HepG2 (cell line): Measurements from ENCODE around the gene PARN. TPM values are rescaled to one million over a fixed set of nuclear protein-coding genes. Genes with fewer than 3 reads are reported as not detected.

Source experiments
- ATAC-seq: fragments of 200-7000 bp; cut with Tn5 transposase; 3 replicates; pipeline ENCODE4 v1.9.1; 2020; ENCODE audit warnings: mild to moderate bottlenecking, moderate library complexity
- BruUV-seq: library from RNA; stranded (reverse); fragments of 400-500 nt; replicated peaks from 2 replicates; lab custom pipeline; 2021; lab: Mats Ljungman, UMichigan
- CTCF ChIA-PET: fragments of 300-600 bp; formaldehyde crosslinking; extraction: SDS; loops from one replicate; lab custom pipeline; 2021; ENCODE audit warnings: low total read pairs, inconsistent platforms, low intra/inter-chr PET ratio; lab: Yijun Ruan, JAX
- POLR2A ChIA-PET: fragments of 350-600 bp; sonication (Branson Sonifier 250); formaldehyde crosslinking; loops from one replicate; lab custom pipeline; 2020; ENCODE audit warnings: antibody characterized with exemption, inconsistent platforms; lab: Yijun Ruan, JAX
- DNase-seq: peaks from one replicate; pipeline ENCODE4 v3.0.0-alpha.2; 2015; ENCODE audit warnings: low spot score
- FAIRE-seq: peaks from 3 replicates; lab custom pipeline; 2011; peaks lifted over from hg19 to GRCh38; lab: Jason Lieb, UNC
- H2AFZ ChIP-seq: one replicate; pipeline ENCODE4 v1.6.1; 2011; ENCODE audit warnings: low read length, inconsistent platforms
- H3K27ac ChIP-seq: fragments of 300-600 bp; 3 replicates; pipeline ENCODE4 v1.8.0; 2011; ENCODE audit warnings: mixed run types, mild to moderate bottlenecking, mixed read lengths, low read length, inconsistent platforms; ENCODE audit not compliant: insufficient read depth; ENCODE audit errors: extremely low read length
- H3K27me3 ChIP-seq, 2 experiments: fragments of 200-600 bp in 1 of 2; 2 replicates in 1 of 2; 3 replicates in 1 of 2; pipeline versions ENCODE4 v1.6.0 to v1.8.0; 2011; ENCODE audit warnings: low read length in 2 of 2, mild to moderate bottlenecking in 2 of 2, moderate library complexity in 2 of 2, inconsistent platforms in 1 of 2; ENCODE audit not compliant: insufficient read depth in 2 of 2, control insufficient read depth in 1 of 2
- H3K36me3 ChIP-seq, 2 experiments: fragments of 200-600 bp in 1 of 2; replicated peaks in 1 of 2; 2 replicates in 1 of 2; 3 replicates in 1 of 2; pipeline versions ENCODE4 v1.5.1 to v1.8.0; 2011; ENCODE audit warnings: low read length in 2 of 2, inconsistent platforms in 1 of 2; ENCODE audit not compliant: insufficient read depth in 2 of 2, control insufficient read depth in 1 of 2
- H3K4me1 ChIP-seq: 2 replicates; pipeline ENCODE4 v1.5.1; 2012; ENCODE audit warnings: low read length, inconsistent platforms; ENCODE audit not compliant: insufficient read depth
- H3K4me2 ChIP-seq: 2 replicates; pipeline ENCODE4 v1.6.0; 2011; ENCODE audit warnings: low read depth, low read length, inconsistent platforms
- H3K4me3 ChIP-seq, 3 experiments: fragments of 200-600 bp in 1 of 3; sonication (generic), shearing (Covaris generic) in 1 of 3; replicated peaks in 1 of 3; 2 replicates each; pipeline ENCODE4 v1.5.1; 2011 to 2016; ENCODE audit warnings: low read length in 3 of 3, inconsistent platforms in 2 of 3, low read depth in 2 of 3, mild to moderate bottlenecking in 2 of 3, control low read depth in 1 of 3, mixed read lengths in 1 of 3; ENCODE audit not compliant: insufficient read depth in 1 of 3
- H3K79me2 ChIP-seq: one replicate; pipeline ENCODE4 v1.6.1; 2011; ENCODE audit warnings: low read length, inconsistent platforms; ENCODE audit not compliant: insufficient read depth
- H3K9ac ChIP-seq: 2 replicates; pipeline ENCODE4 v1.6.0; 2011; ENCODE audit warnings: mild to moderate bottlenecking, low read depth, low read length, inconsistent platforms; ENCODE audit not compliant: insufficient read depth
- H3K9me3 ChIP-seq: 2 replicates; pipeline ENCODE4 v1.5.1; 2012; ENCODE audit warnings: mild to moderate bottlenecking, low read length
- H4K20me1 ChIP-seq: 2 replicates; pipeline ENCODE4 v1.6.0; 2011; ENCODE audit warnings: inconsistent platforms, mild to moderate bottlenecking, low read length, moderate library complexity; ENCODE audit not compliant: insufficient read depth
- AKAP8 ChIP-seq: sonication (generic); formaldehyde crosslinking; IDR thresholded peaks from 2 replicates; pipeline ENCODE4 v1.5.1; 2020; ENCODE audit warnings: mild to moderate bottlenecking, missing genetic modification reagents
- GRHL1 ChIP-seq: sonication (generic); formaldehyde crosslinking; conservative IDR thresholded peaks from 2 replicates; pipeline ENCODE4 v1.8.0; 2022; ENCODE audit warnings: missing genetic modification reagents
- LCORL ChIP-seq, 2 experiments: fragments of 450-650 bp in 1 of 2; sonication (generic) in 1 of 2; formaldehyde crosslinking in 1 of 2; IDR thresholded peaks; 2 replicates each; pipeline versions ENCODE4 v1.5.0 to v1.6.1; 2017 to 2020; ENCODE audit warnings: antibody characterized with exemption in 1 of 2, missing genetic modification reagents in 1 of 2
- MAFF ChIP-seq: IDR thresholded peaks from 2 replicates; pipeline ENCODE4 v1.6.1; 2011; ENCODE audit warnings: low read depth, low read length, improper control_type of control experiment
- MEIS2 ChIP-seq: sonication (generic); formaldehyde crosslinking; IDR thresholded peaks from 2 replicates; pipeline ENCODE4 v1.9.0; 2021; ENCODE audit warnings: mild to moderate bottlenecking, missing genetic modification reagents
- NAIF1 ChIP-seq: sonication (generic); formaldehyde crosslinking; IDR thresholded peaks from 2 replicates; pipeline ENCODE4 v1.5.0; 2020; ENCODE audit warnings: mild to moderate bottlenecking, missing genetic modification reagents, borderline replicate concordance
- NFYB ChIP-seq: sonication (generic); formaldehyde crosslinking; IDR thresholded peaks from 2 replicates; pipeline ENCODE4 v1.4.0; 2020; ENCODE audit warnings: missing genetic modification reagents
- NR0B2 ChIP-seq: sonication (generic); formaldehyde crosslinking; IDR thresholded peaks from 2 replicates; pipeline ENCODE4 v1.4.0; 2020; ENCODE audit warnings: mild to moderate bottlenecking, missing genetic modification reagents
- PAF1 ChIP-seq: IDR thresholded peaks from 2 replicates; pipeline ENCODE4 v1.6.1; 2016; ENCODE audit warnings: missing genetic modification reagents, missing compliant biosample characterization
- RBFOX2 ChIP-seq: fragments of 200-400 bp; formaldehyde crosslinking; IDR thresholded peaks from 2 replicates; pipeline ENCODE4 v1.6.1; 2017; ENCODE audit warnings: low read depth, mild to moderate bottlenecking, low read length
- TMF1 ChIP-seq: sonication (generic); formaldehyde crosslinking; IDR thresholded peaks from 2 replicates; pipeline ENCODE4 v1.8.1; 2022; ENCODE audit warnings: low read depth, missing genetic modification reagents
- TP53 ChIP-seq: sonication (generic); formaldehyde crosslinking; conservative IDR thresholded peaks from 2 replicates; pipeline ENCODE4 v1.4.0; 2020; ENCODE audit warnings: missing genetic modification reagents
- ZNF138 ChIP-seq: sonication (generic); formaldehyde crosslinking; IDR thresholded peaks from 2 replicates; pipeline ENCODE4 v1.5.0; 2020; ENCODE audit warnings: mild to moderate bottlenecking, low read depth, missing genetic modification reagents
- ZNF253 ChIP-seq: sonication (generic); formaldehyde crosslinking; IDR thresholded peaks from 2 replicates; pipeline ENCODE4 v1.8.0; 2022; ENCODE audit warnings: mild to moderate bottlenecking, missing genetic modification reagents, borderline replicate concordance
- ZNF460 ChIP-seq: sonication (generic); formaldehyde crosslinking; IDR thresholded peaks from 2 replicates; pipeline ENCODE4 v1.5.1; 2020; ENCODE audit warnings: missing genetic modification reagents, mild to moderate bottlenecking, borderline replicate concordance
- ZNF607 ChIP-seq: sonication (generic); formaldehyde crosslinking; IDR thresholded peaks from 2 replicates; pipeline ENCODE4 v1.5.1; 2020; ENCODE audit warnings: missing genetic modification reagents, mild to moderate bottlenecking, borderline replicate concordance
- ZNF737 ChIP-seq: sonication (generic); formaldehyde crosslinking; IDR thresholded peaks from 2 replicates; pipeline ENCODE4 v1.5.0; 2020; ENCODE audit warnings: missing genetic modification reagents, mild to moderate bottlenecking, borderline replicate concordance
- ZNF761 ChIP-seq: sonication (generic); formaldehyde crosslinking; conservative IDR thresholded peaks from 2 replicates; pipeline ENCODE4 v1.4.0; 2020; ENCODE audit warnings: mild to moderate bottlenecking, missing genetic modification reagents
- ZZZ3 ChIP-seq: sonication (generic); formaldehyde crosslinking; IDR thresholded peaks from 2 replicates; pipeline ENCODE4 v1.4.0; 2020; ENCODE audit warnings: missing genetic modification reagents, mild to moderate bottlenecking, borderline replicate concordance
- WGBS: methylation state at CpG from one replicate; pipeline ENCODE4 v1.1.6; 2017; ENCODE audit warnings: low lambda C conversion rate; 5-methylcytosine and 5-hydroxymethylcytosine counted together
- in situ Hi-C: cut with HindIII; loops from 2 replicates; pipeline ENCODE4 v1.10.0; 2017; ENCODE audit warnings: low pct_unique_long_range_greater_than_20kb; ENCODE audit not compliant: extremely low pct_ligation_motif_present
- intact Hi-C: fragments of 100-400 bp; cut with micrococcal nuclease; formaldehyde crosslinking; loops from one replicate; pipeline ENCODE4 v1.10.0; 2022; ENCODE audit not compliant: unreplicated experiment
- polyA plus RNA-seq, 8 experiments: library from polyadenylated mRNA; depleted of rRNA in 3 of 8; stranded (reverse) in 7 of 8; unstranded in 1 of 8; fragments of >200 nt; fragmentation: Illumina TruSeq in 4 of 8; extraction: Trizol in 4 of 8; gene quantifications; 2 replicates each; pipeline versions ENCODE4 v1.2.1 to v1.2.3, GENCODE V29; 2011 to 2016; ENCODE audit warnings: low read depth in 4 of 8, missing spikeins in 1 of 8, mixed read lengths in 1 of 8; ENCODE audit not compliant: insufficient read depth in 1 of 8
- total RNA-seq, 5 experiments: library from RNA; depleted of rRNA; stranded (reverse); fragments of >200 nt; fragmentation: Illumina TruSeq; extraction: Trizol; gene quantifications; 2 replicates each; pipeline ENCODE4 v1.2.3, GENCODE V29; 2016; ENCODE audit warnings: low read depth in 1 of 5
- TF ChIP-seq, protein P1 (sequence below): sonication (generic); formaldehyde crosslinking; IDR thresholded peaks from 2 replicates; pipeline ENCODE4 v1.8.0; 2022; ENCODE audit warnings: low read depth, missing genetic modification reagents

The PARN gene
- total and polyA plus RNA-seq, 2 of the 13 experiments (the other 11 are each of a cell fraction or from before 2014, with no cell fraction given), result 13.3 to 47.6 TPM

DNA sequence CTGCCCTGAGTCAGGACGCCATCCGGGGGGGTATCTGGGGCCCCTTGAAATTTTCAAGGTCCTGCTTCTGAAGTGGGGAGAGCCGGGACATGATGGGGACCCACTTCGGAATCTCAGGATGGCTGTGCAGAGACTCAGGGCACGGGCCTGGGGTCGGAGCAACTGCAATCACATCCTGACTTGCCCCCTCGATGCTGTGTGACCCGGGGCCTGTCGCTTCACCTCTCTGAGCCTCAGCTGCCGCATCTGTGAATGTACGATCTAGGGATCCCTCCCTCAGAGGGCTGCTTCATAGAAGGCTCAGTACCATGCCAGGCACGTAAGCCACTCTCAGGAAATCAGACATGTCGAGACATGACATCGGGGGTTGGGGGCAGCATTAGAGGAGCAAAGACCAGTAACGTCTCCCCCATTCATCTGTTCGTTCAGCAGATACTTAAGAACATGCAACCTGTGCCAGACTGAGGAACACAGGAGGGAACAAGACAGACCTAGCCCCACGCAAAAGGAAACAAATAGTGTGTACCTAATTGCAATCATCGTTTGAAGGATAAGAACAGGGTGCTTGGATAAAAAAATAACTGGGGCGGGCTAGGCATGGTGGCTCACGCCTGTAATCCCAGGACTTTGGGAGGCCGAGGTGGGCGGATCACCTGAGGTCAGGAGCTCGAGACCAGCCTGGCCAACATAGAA, 229.6 kb downstream of the PARN start:
- BruUV-seq, result no TSS peak
- H3K9ac ChIP-seq, result peak overlapping the region; percentile 80
- peak overlapping the region; percentile 31 to 67 (median 47) for H3K4me3 ChIP-seq
- TF ChIP-seq RBFOX2 (peak; percentile 36; the same call in 1 of the 2 replicates), MEIS2 (CRISPR knock-in tag) (peak; percentile 51; the same call in 1 of the 2 replicates), NFYB (CRISPR knock-in tag) (peak; percentile 14; the same call in 1 of the 2 replicates), PAF1 (peak; percentile 65; the same call in 1 of the 2 replicates), ZNF737 (CRISPR knock-in tag) (no peak), ZZZ3 (0 out of 2 replicates have a peak, but pooled peaks have one; percentile 54), MAFF (no peak), LCORL (IDR thresholded peaks at IDR 0.05) (no peak), LCORL (CRISPR knock-in tag; IDR thresholded peaks at IDR 0.05) (0 out of 2 replicates have a peak, but pooled peaks have one; percentile 44), ZNF607 (CRISPR knock-in tag) (peak; percentile 66; the same call in 1 of the 2 replicates), NAIF1 (CRISPR knock-in tag) (no peak), ZNF138 (0 out of 2 replicates have a peak, but pooled peaks have one; percentile 24), ZNF253 (CRISPR knock-in tag) (no peak), TP53 (CRISPR knock-in tag) (peak; percentile 14; the same call in 1 of the 2 replicates), GRHL1 (no peak), NR0B2 (CRISPR knock-in tag) (peak; percentile 64; the same call in 1 of the 2 replicates), AKAP8 (no peak), ZNF761 (CRISPR knock-in tag) (0 out of 2 replicates have a peak, but pooled peaks have one; percentile 13), ZNF460 (CRISPR knock-in tag) (no peak), TMF1 (CRISPR knock-in tag) (peak; percentile 38; the same call in 1 of the 2 replicates)
- TF ChIP-seq, protein P1, sequence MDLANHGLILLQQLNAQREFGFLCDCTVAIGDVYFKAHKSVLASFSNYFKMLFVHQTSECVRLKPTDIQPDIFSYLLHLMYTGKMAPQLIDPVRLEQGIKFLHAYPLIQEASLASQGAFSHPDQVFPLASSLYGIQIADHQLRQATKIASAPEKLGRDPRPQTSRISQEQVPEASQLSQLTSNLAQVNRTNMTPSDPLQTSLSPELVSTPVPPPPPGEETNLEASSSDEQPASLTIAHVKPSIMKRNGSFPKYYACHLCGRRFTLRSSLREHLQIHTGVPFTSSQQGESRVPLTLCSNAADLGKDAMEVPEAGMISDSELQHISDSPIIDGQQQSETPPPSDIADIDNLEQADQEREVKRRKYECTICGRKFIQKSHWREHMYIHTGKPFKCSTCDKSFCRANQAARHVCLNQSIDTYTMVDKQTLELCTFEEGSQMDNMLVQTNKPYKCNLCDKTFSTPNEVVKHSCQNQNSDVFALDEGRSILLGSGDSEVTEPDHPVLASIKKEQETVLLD (CRISPR knock-in tag), result no peak

More for the DNA sequence above, 229.6 kb downstream of the PARN start:
- DNase-seq, result no peak
- Histone ChIP-seq H3K79me2 (peaks cover 5% of the 10 kb centered on the region), H4K20me1 (no peaks in the 10 kb centered on the region), H3K4me1 (peaks cover 93% of the 10 kb centered on the region), H3K27me3 (no peaks in the 10 kb centered on the region), H3K36me3 (no peaks in the 10 kb centered on the region), H2AFZ (no peak overlapping the region), H3K27ac (peak overlapping the region; percentile 95), H3K4me2 (peak overlapping the region; percentile 85), H3K9me3 (no peaks in the 10 kb centered on the region)
- no peak for FAIRE-seq
- ChIA-PET CTCF (no interaction called here), POLR2A (interaction anchor here (0.6 to 1.9 kb wide), 10 partner anchors 16 to 111 kb away, joined by 3 to 5 read pairs (median 4); no protein-coding TSS in a partner anchor)
- ATAC-seq, result no peak
- 88% methylated on average over 22 of the region's 23 CpGs for WGBS
- in situ Hi-C loops, result no loop called here
- intact Hi-C loops, result loop anchor here (5.0 to 10.0 kb wide), 2 partner anchors 84 to 232 kb away; partner anchors contain the start of genes BFAR and PARN
